CD4-positive, alpha-beta memory T cell (primary cell): Measurements from ENCODE around the gene DHFR. TPM values are rescaled to one million over a fixed set of nuclear protein-coding genes. Genes with fewer than 3 reads are reported as not detected.

ENCODE experiments used
- CTCF ChIA-PET: fragments of 350-600 bp; sonication (Branson Sonifier 250); formaldehyde crosslinking; loops from one replicate; lab custom pipeline; 2021; ENCODE audit warnings: inconsistent platforms; ENCODE audit not compliant: partially characterized antibody; lab: Charles Lee
- POLR2A ChIA-PET: fragments of 350-600 bp; sonication (Branson Sonifier 250); formaldehyde crosslinking; loops from one replicate; lab custom pipeline; 2021; ENCODE audit not compliant: partially characterized antibody; lab: Charles Lee
- DNase-seq, 5 donors: peaks; one replicate each; pipeline versions ENCODE4 v3.0.0 to v3.0.0-alpha.2; 2020 to 2022; ENCODE audit warnings: mixed read lengths in 1 of 5
- H3K27ac ChIP-seq: one replicate; pipeline ENCODE4 v1.7.0; 2013; ENCODE audit warnings: low read depth, low read length
- H3K27me3 ChIP-seq: 2 replicates; pipeline ENCODE4 v1.7.0; 2013; ENCODE audit warnings: mild to moderate bottlenecking, low read length, moderate library complexity; ENCODE audit not compliant: insufficient read depth
- H3K36me3 ChIP-seq: 2 replicates; pipeline ENCODE4 v1.7.0; 2013; ENCODE audit warnings: mild to moderate bottlenecking, low read length, moderate library complexity; ENCODE audit not compliant: insufficient read depth
- H3K4me1 ChIP-seq: 2 replicates; pipeline ENCODE4 v1.7.0; 2013; ENCODE audit warnings: mild to moderate bottlenecking, low read length, moderate library complexity; ENCODE audit not compliant: insufficient read depth
- H3K4me3 ChIP-seq, 2 donors: one replicate each; pipeline ENCODE4 v1.7.0; 2013; ENCODE audit warnings: low read length in 2 of 2, mild to moderate bottlenecking in 1 of 2
- H3K9me3 ChIP-seq, 2 donors: one replicate each; pipeline ENCODE4 v1.7.0; 2013; ENCODE audit warnings: low read length in 2 of 2, control low read depth in 1 of 2; ENCODE audit not compliant: control insufficient read depth in 1 of 2
- H3K27ac Mint-ChIP-seq, 7 donors: one replicate each; pipeline ENCODE4 v1.8.0; 2020 to 2021; ENCODE audit warnings: mixed read lengths in 7 of 7, mild to moderate bottlenecking in 6 of 7, inconsistent platforms in 3 of 7, moderate library complexity in 3 of 7
- H3K27me3 Mint-ChIP-seq, 2 donors: one replicate each; pipeline ENCODE4 v1.8.0; 2020 to 2021; ENCODE audit warnings: mixed read lengths in 2 of 2
- H3K36me3 Mint-ChIP-seq, 2 donors: one replicate each; pipeline ENCODE4 v1.8.0; 2020 to 2021; ENCODE audit warnings: mixed read lengths in 2 of 2, inconsistent platforms in 1 of 2, mild to moderate bottlenecking in 1 of 2
- H3K4me1 Mint-ChIP-seq, 4 donors: one replicate each; pipeline ENCODE4 v1.8.0; 2020 to 2021; ENCODE audit warnings: mixed read lengths in 4 of 4, mild to moderate bottlenecking in 1 of 4
- H3K4me3 Mint-ChIP-seq, 8 donors: one replicate each; pipeline ENCODE4 v1.8.0; 2020 to 2021; ENCODE audit warnings: mixed read lengths in 8 of 8, mild to moderate bottlenecking in 7 of 8, moderate library complexity in 6 of 8, inconsistent platforms in 3 of 8
- H3K9me3 Mint-ChIP-seq, 8 donors: one replicate each; pipeline ENCODE4 v1.8.0; 2020 to 2021; ENCODE audit warnings: mixed read lengths in 8 of 8, mild to moderate bottlenecking in 5 of 8, inconsistent platforms in 3 of 8, moderate library complexity in 1 of 8
- intact Hi-C: fragments of 100-400 bp; cut with micrococcal nuclease; formaldehyde crosslinking; loops from one replicate; pipeline ENCODE4 v1.15.1; 2023
- polyA plus RNA-seq, 2 donors: library from polyadenylated mRNA; unstranded; fragments of 300-500 nt; fragmentation: Illumina TruSeq; gene quantifications; one replicate each; pipeline ENCODE4 v1.2.3, GENCODE V29; 2021
- total RNA-seq, 2 experiments: library from RNA; stranded (reverse); gene quantifications; one replicate each; pipeline ENCODE4 v1.2.3, GENCODE V29; 2021

The DHFR gene
- 10 to 100 TPM; 18.5 to 19.2 TPM for total RNA-seq
- 1 to 10 TPM; 1.3 to 1.8 TPM for polyA plus RNA-seq

GRCh38 chr5:80654391-80655230 is at the start of gene DHFR, which contains the start of gene MSH3:
DHFR (minus strand) TSS chr5:80654983; CDS start chr5:80654489, 494 bp downstream.
MSH3 (plus strand) TSS chr5:80654652; CDS start chr5:80654728, 76 bp downstream.
- POLR2A ChIA-PET, result interaction anchor here (0.7 to 2.1 kb wide), 8 partner anchors 14 to 1043 kb away, joined by 3 to 7 read pairs (median 4); partner anchors contain the start of genes TENT2, ZCCHC9 and ZFYVE16
- H3K27ac Mint-ChIP-seq, result peak within 1 kb of the TSS; percentile 86 to 99 (median 97)
- H3K4me1 Mint-ChIP-seq, result peaks cover 20 to 37% (median 27%) of the 10 kb centered on the region in 4 donors
- CTCF ChIA-PET, result interaction anchor here (3.2 kb wide), 1 partner anchor 18 kb away, joined by 23 read pairs; no protein-coding TSS in a partner anchor
- intact Hi-C loops, result loop anchor here (1.0 to 10.0 kb wide), 8 partner anchors 18 to 1420 kb away; partner anchors contain the start of genes FAM151B, JMY, MTX3 and RASGRF2
- peak within 1 kb of the TSS; percentile 64 to 79 for H3K4me3 ChIP-seq
- no peaks in the 10 kb centered on the region for H3K27me3 Mint-ChIP-seq
- H3K9me3 ChIP-seq, result no peaks in the 10 kb centered on the region
- no peaks in the 10 kb centered on the region for H3K27me3 ChIP-seq
- H3K9me3 Mint-ChIP-seq, result no peaks in the 10 kb centered on the region
- H3K4me3 Mint-ChIP-seq, result peak within 1 kb of the TSS; percentile 86 to 97 (median 94)
- peaks cover 9% of the 10 kb centered on the region for H3K36me3 ChIP-seq
- peak; percentile 86 to 91 (median 91) for DNase-seq
- peaks cover 34% of the 10 kb centered on the region for H3K4me1 ChIP-seq
- peaks cover 31 to 32% of the 10 kb centered on the region in 2 donors for H3K36me3 Mint-ChIP-seq
- peak within 1 kb of the TSS; percentile 67 for H3K27ac ChIP-seq

- no peaks in the 10 kb centered on the region for H3K27me3 Mint-ChIP-seq
Measured at GRCh38 chr5:80704221-80704620, 49.4 kb upstream of the DHFR start.

GRCh38 chr5:80703747-80704146 is 49.0 kb upstream of the DHFR start:
- peaks cover 15% of the 10 kb centered on the region for H3K4me1 ChIP-seq
- intact Hi-C loops, result no loop called here
- CTCF ChIA-PET, result no interaction called here
- no peaks in the 10 kb centered on the region for H3K9me3 ChIP-seq
- no peak overlapping the region for H3K27ac ChIP-seq
- no peaks in the 10 kb centered on the region for H3K27me3 Mint-ChIP-seq
- peak overlapping the region in 1 of 8 donors; percentile 36 for H3K4me3 Mint-ChIP-seq
- H3K36me3 Mint-ChIP-seq, result peaks cover 20% of the 10 kb centered on the region in 2 donors
- no peaks in the 10 kb centered on the region for H3K36me3 ChIP-seq
- H3K9me3 Mint-ChIP-seq, result no peaks in the 10 kb centered on the region
- H3K27me3 ChIP-seq, result no peaks in the 10 kb centered on the region
- POLR2A ChIA-PET, result no interaction called here
- peaks cover 17 to 31% (median 19%) of the 10 kb centered on the region in 4 donors for H3K4me1 Mint-ChIP-seq
- peak overlapping the region in 3 of 7 donors; percentile 35 to 84 (median 79) for H3K27ac Mint-ChIP-seq
- DNase-seq, result no peak
- H3K4me3 ChIP-seq, result no peak overlapping the region

More at GRCh38 chr5:80704221-80704620, 49.4 kb upstream of the DHFR start:
- Histone ChIP-seq H3K4me1 (peaks cover 15% of the 10 kb centered on the region), H3K27me3 (no peaks in the 10 kb centered on the region), H3K36me3 (no peaks in the 10 kb centered on the region), H3K4me3 (no peak overlapping the region), H3K27ac (no peak overlapping the region), H3K9me3 (no peaks in the 10 kb centered on the region)
- Mint-ChIP-seq H3K4me3 (peak overlapping the region in 1 of 8 donors; percentile 36), H3K27ac (peak overlapping the region in 3 of 7 donors; percentile 48 to 84 (median 55)), H3K4me1 (peaks cover 17 to 31% (median 19%) of the 10 kb centered on the region in 4 donors), H3K36me3 (peaks cover 20% of the 10 kb centered on the region in 2 donors), H3K9me3 (no peaks in the 10 kb centered on the region)
- ChIA-PET POLR2A (no interaction called here), CTCF (no interaction called here)
- intact Hi-C loops, result no loop called here
- no peak for DNase-seq

GRCh38 chr5:80703291-80703690 is 48.5 kb upstream of the DHFR start:
- Histone ChIP-seq H3K27me3 (no peaks in the 10 kb centered on the region), H3K27ac (no peak overlapping the region), H3K9me3 (no peaks in the 10 kb centered on the region), H3K4me3 (no peak overlapping the region), H3K36me3 (no peaks in the 10 kb centered on the region), H3K4me1 (peaks cover 15% of the 10 kb centered on the region)
- Mint-ChIP-seq H3K4me3 (no peak overlapping the region), H3K4me1 (peaks cover 17 to 31% (median 19%) of the 10 kb centered on the region in 4 donors), H3K27ac (peak overlapping the region in 1 of 7 donors; percentile 35), H3K27me3 (no peaks in the 10 kb centered on the region), H3K9me3 (no peaks in the 10 kb centered on the region), H3K36me3 (peaks cover 21 to 22% of the 10 kb centered on the region in 2 donors)
- ChIA-PET POLR2A (no interaction called here), CTCF (no interaction called here)
- intact Hi-C loops, result no loop called here
- DNase-seq, result no peak

- H3K27ac Mint-ChIP-seq, result peak overlapping the region in 5 of 7 donors; percentile 0 to 87 (median 33)
- Histone ChIP-seq H3K36me3 (no peaks in the 10 kb centered on the region), H3K27ac (no peak overlapping the region), H3K27me3 (no peaks in the 10 kb centered on the region), H3K4me3 (no peak overlapping the region), H3K4me1 (peaks cover 15% of the 10 kb centered on the region), H3K9me3 (no peaks in the 10 kb centered on the region)
- peaks cover 23 to 24% of the 10 kb centered on the region in 2 donors for H3K36me3 Mint-ChIP-seq
- H3K4me3 Mint-ChIP-seq, result no peak overlapping the region
- H3K4me1 Mint-ChIP-seq, result peaks cover 15 to 31% (median 19%) of the 10 kb centered on the region in 4 donors
- POLR2A ChIA-PET, result no interaction called here
- intact Hi-C loops, result no loop called here
- no peak for DNase-seq
- H3K27me3 Mint-ChIP-seq, result no peaks in the 10 kb centered on the region
- CTCF ChIA-PET, result interaction anchor here (1.4 to 1.9 kb wide), 2 partner anchors 9 to 494 kb away, joined by 3 to 4 read pairs; no protein-coding TSS in a partner anchor
- H3K9me3 Mint-ChIP-seq, result no peaks in the 10 kb centered on the region
Measured at GRCh38 chr5:80701597-80701996, 46.8 kb upstream of the DHFR start.

- no peaks in the 10 kb centered on the region for H3K27me3 ChIP-seq
- no peak overlapping the region for H3K27ac ChIP-seq
- intact Hi-C loops, result no loop called here
- no peaks in the 10 kb centered on the region for H3K9me3 ChIP-seq
- no peak for DNase-seq
- Mint-ChIP-seq H3K4me3 (no peak overlapping the region), H3K9me3 (no peaks in the 10 kb centered on the region), H3K27me3 (no peaks in the 10 kb centered on the region), H3K27ac (peak overlapping the region in 1 of 7 donors; percentile 48), H3K36me3 (peaks cover 16 to 20% of the 10 kb centered on the region in 2 donors), H3K4me1 (peaks cover 4 to 18% (median 7%) of the 10 kb centered on the region in 4 donors)
- ChIA-PET CTCF (no interaction called here), POLR2A (no interaction called here)
- H3K4me3 ChIP-seq, result no peak overlapping the region
- H3K4me1 ChIP-seq, result peaks cover 3% of the 10 kb centered on the region
- H3K36me3 ChIP-seq, result no peaks in the 10 kb centered on the region
Measured at GRCh38 chr5:80698369-80698768, 43.6 kb upstream of the DHFR start.

GRCh38 chr5:80697100-80697499 is 42.3 kb upstream of the DHFR start:
- H3K36me3 Mint-ChIP-seq, result peaks cover 16 to 18% of the 10 kb centered on the region in 2 donors
- CTCF ChIA-PET, result no interaction called here

More at GRCh38 chr5:80697100-80697499, 42.3 kb upstream of the DHFR start:
- no peak overlapping the region for H3K4me3 Mint-ChIP-seq
- peaks cover 4 to 11% (median 5%) of the 10 kb centered on the region in 4 donors for H3K4me1 Mint-ChIP-seq
- Histone ChIP-seq H3K4me1 (no peaks in the 10 kb centered on the region), H3K9me3 (no peaks in the 10 kb centered on the region), H3K27me3 (no peaks in the 10 kb centered on the region), H3K27ac (no peak overlapping the region), H3K4me3 (no peak overlapping the region), H3K36me3 (no peaks in the 10 kb centered on the region)
- DNase-seq, result no peak
- H3K9me3 Mint-ChIP-seq, result no peaks in the 10 kb centered on the region
- POLR2A ChIA-PET, result no interaction called here
- H3K27ac Mint-ChIP-seq, result peak overlapping the region in 1 of 7 donors; percentile 55
- H3K27me3 Mint-ChIP-seq, result no peaks in the 10 kb centered on the region
- intact Hi-C loops, result no loop called here
